K562 (cell line): ENCODE measurements around the gene GABPB2. TPM values are rescaled to one million over a fixed set of nuclear protein-coding genes. Genes with fewer than 3 reads are reported as not detected.

Experiments
- ATAC-seq: fragments of 200-7000 bp; cut with Tn5 transposase; 3 replicates; pipeline ENCODE4 v1.9.1; 2020; ENCODE audit warnings: moderate library complexity
- BruUV-seq: library from RNA; stranded (reverse); fragments of 400-500 nt; replicated peaks from 2 replicates; lab custom pipeline; 2021; lab: Mats Ljungman, UMichigan
- CTCF ChIA-PET: fragments of 300-600 bp; formaldehyde crosslinking; extraction: SDS; loops from one replicate; lab custom pipeline; 2021; ENCODE audit warnings: low intra/inter-chr PET ratio; lab: Yijun Ruan, JAX
- POLR2A ChIA-PET: fragments of 300-600, 350-650 bp; sonication (Branson Sonifier 250); formaldehyde crosslinking; extraction: SDS; loops from one replicate; lab custom pipeline; 2021; ENCODE audit warnings: antibody characterized with exemption, inconsistent platforms; lab: Yijun Ruan, JAX
- DNase-seq, 4 experiments: peaks; one replicate each; pipeline versions ENCODE4 v3.0.0 to v3.0.0-alpha.2; 2011 to 2018; ENCODE audit warnings: low spot score in 3 of 4, mixed read lengths in 3 of 4; ENCODE audit errors: extremely low read depth in 1 of 4
- FAIRE-seq: peaks from 2 replicates; lab custom pipeline; 2011; peaks lifted over from hg19 to GRCh38; lab: Jason Lieb, UNC
- H2AFZ ChIP-seq: 2 replicates; pipeline ENCODE4 v1.6.0; 2011; ENCODE audit warnings: low read depth, low read length, control low read depth, inconsistent platforms
- H3K27ac ChIP-seq: fragments of 200-600 bp; 3 replicates; pipeline ENCODE4 v1.8.0; 2011; ENCODE audit warnings: low read depth, mild to moderate bottlenecking, control low read depth, inconsistent platforms, low read length, moderate library complexity, mixed read lengths; ENCODE audit errors: extremely low read depth
- H3K27me3 ChIP-seq, 2 experiments: fragments of 300-600 bp in 1 of 2; 2 replicates in 1 of 2; 3 replicates in 1 of 2; pipeline versions ENCODE4 v1.6.0 to v1.8.0; 2011; ENCODE audit warnings: inconsistent platforms in 2 of 2, low read length in 2 of 2, mild to moderate bottlenecking in 1 of 2, mixed read lengths in 1 of 2, moderate library complexity in 1 of 2; ENCODE audit not compliant: control insufficient read depth in 2 of 2, insufficient read depth in 2 of 2
- H3K36me3 ChIP-seq: fragments of 300-600 bp; 3 replicates; pipeline ENCODE4 v1.8.0; 2011; ENCODE audit warnings: mild to moderate bottlenecking, low read length, inconsistent platforms; ENCODE audit not compliant: control insufficient read depth, insufficient read depth
- H3K4me1 ChIP-seq, 2 experiments: fragments of 200-600 bp in 1 of 2; replicated peaks in 1 of 2; 2 replicates in 1 of 2; 3 replicates in 1 of 2; pipeline versions ENCODE4 v1.5.1 to v1.8.0; 2011; ENCODE audit warnings: inconsistent platforms in 2 of 2, low read length in 2 of 2, mild to moderate bottlenecking in 1 of 2, mixed read lengths in 1 of 2, moderate library complexity in 1 of 2; ENCODE audit not compliant: control insufficient read depth in 2 of 2, insufficient read depth in 2 of 2
- H3K4me2 ChIP-seq: 2 replicates; pipeline ENCODE4 v1.6.1; 2011; ENCODE audit warnings: low read length, control low read depth, inconsistent platforms, mixed read lengths; ENCODE audit not compliant: insufficient read depth
- H3K4me3 ChIP-seq: fragments of 200-600 bp; sonication (generic), shearing (Covaris generic); 2 replicates; pipeline ENCODE4 v1.5.1; 2016; ENCODE audit warnings: control low read depth, inconsistent platforms
- H3K79me2 ChIP-seq: fragments of 200-600 bp; 3 replicates; pipeline ENCODE4 v1.8.0; 2011; ENCODE audit warnings: low read length, inconsistent platforms; ENCODE audit not compliant: control insufficient read depth, insufficient read depth
- H3K9ac ChIP-seq, 2 experiments: 2 replicates each; pipeline versions ENCODE4 v1.6.0 to v1.6.1; 2011; ENCODE audit warnings: low read depth in 2 of 2, low read length in 2 of 2, control low read depth in 1 of 2, inconsistent platforms in 1 of 2, mild to moderate bottlenecking in 1 of 2, mixed read lengths in 1 of 2; ENCODE audit not compliant: insufficient read depth in 1 of 2
- H3K9me1 ChIP-seq: one replicate; pipeline ENCODE4 v1.6.0; 2011; ENCODE audit warnings: inconsistent platforms, mild to moderate bottlenecking, low read length, moderate library complexity; ENCODE audit not compliant: control insufficient read depth, insufficient read depth
- H3K9me3 ChIP-seq: replicated peaks from 2 replicates; pipeline ENCODE4 v1.5.1; 2011; ENCODE audit warnings: low read depth, low read length, inconsistent platforms; ENCODE audit not compliant: control insufficient read depth, insufficient read depth
- H4K20me1 ChIP-seq: replicated peaks from 2 replicates; pipeline ENCODE4 v1.6.1; 2011; ENCODE audit warnings: low read length, inconsistent platforms, mixed read lengths; ENCODE audit not compliant: control insufficient read depth, insufficient read depth
- CXXC5 ChIP-seq: fragments of 250-450 bp; sonication (Bioruptor Pico); IDR thresholded peaks from 2 replicates; pipeline ENCODE4 v1.8.0; 2022; ENCODE audit warnings: inconsistent platforms, mild to moderate bottlenecking, moderate library complexity
- EWSR1 ChIP-seq: fragments of 450-650 bp; IDR thresholded peaks from 2 replicates; pipeline ENCODE4 v1.6.1; 2018; ENCODE audit warnings: borderline replicate concordance, mild to moderate bottlenecking, low read depth, moderate library complexity; ENCODE audit not compliant: partially characterized antibody
- KLF10 ChIP-seq: fragments of 250-450 bp; sonication (Bioruptor Pico); IDR thresholded peaks from 2 replicates; pipeline ENCODE4 v1.6.1; 2021; ENCODE audit warnings: matching md5 sums
- MEF2A ChIP-seq: IDR thresholded peaks from 2 replicates; pipeline ENCODE4 v1.6.1; 2011; ENCODE audit warnings: low read depth, mild to moderate bottlenecking, low read length, moderate library complexity; ENCODE audit not compliant: control insufficient read depth
- NCOA1 ChIP-seq: fragments of 450-650 bp; IDR thresholded peaks from 2 replicates; pipeline ENCODE4 v1.6.1; 2016; ENCODE audit warnings: low read depth
- NR2C2 ChIP-seq, 2 experiments: fragments of 200-800 bp in 1 of 2; sonication (Bioruptor generic) in 1 of 2; sonication (generic) in 1 of 2; formaldehyde crosslinking in 1 of 2; IDR thresholded peaks; 2 replicates each; pipeline versions ENCODE4 v1.6.1 to v1.8.0; 2016 to 2022; ENCODE audit warnings: mild to moderate bottlenecking in 1 of 2, missing compliant biosample characterization in 1 of 2, missing genetic modification characterization in 1 of 2, missing genetic modification reagents in 1 of 2
- RBM39 ChIP-seq: fragments of 200-400 bp; formaldehyde crosslinking; optimal IDR thresholded peaks from 2 replicates; pipeline ENCODE3; 2018; ENCODE audit warnings: low read depth, low read length
- RFX1 ChIP-seq: fragments of 450-650 bp; IDR thresholded peaks from 2 replicates; pipeline ENCODE4 v1.6.1; 2016; ENCODE audit warnings: mild to moderate bottlenecking, moderate library complexity
- SP2 ChIP-seq: IDR thresholded peaks from 2 replicates; pipeline ENCODE4 v1.6.1; 2011; ENCODE audit warnings: mild to moderate bottlenecking, low read depth, low read length, moderate library complexity; ENCODE audit not compliant: poor library complexity, severe bottlenecking; ENCODE audit errors: extremely low read depth
- SPI1 ChIP-seq: IDR thresholded peaks from 2 replicates; pipeline ENCODE4 v1.6.1; 2011; ENCODE audit warnings: low read depth, low read length, control low read depth, borderline replicate concordance
- ZEB2 ChIP-seq: fragments of 450-650 bp; IDR thresholded peaks from 2 replicates; pipeline ENCODE4 v1.6.1; 2016
- WGBS: fragments of 100-300 bp; shearing (Covaris generic); methylation state at CpG from one replicate; pipeline ENCODE4 v1.1.6; 2016; ENCODE audit warnings: low coverage, mixed read lengths; ENCODE audit not compliant: insufficient coverage; ENCODE audit errors: missing lambda C conversion rate; 5-methylcytosine and 5-hydroxymethylcytosine counted together
- in situ Hi-C: fragments of 300-500 bp; cut with MboI; formaldehyde crosslinking; loops from 4 replicates; pipeline ENCODE4 v1.15.0; 2018; ENCODE audit warnings: inconsistent platforms, mixed read lengths
- intact Hi-C: fragments of 100-400 bp; cut with micrococcal nuclease; formaldehyde crosslinking; loops from 2 replicates; pipeline ENCODE4 v1.14.2; 2022
- polyA plus RNA-seq, 8 experiments: library from polyadenylated mRNA; depleted of rRNA in 4 of 8; stranded (reverse) in 5 of 8; unstranded in 3 of 8; fragments of >200 nt; fragmentation: Nextera tagmentation in 2 of 8; fragmentation: Illumina TruSeq in 1 of 8; extraction: Ambion mirVana in 2 of 8; extraction: Trizol in 1 of 8; gene quantifications; 2 replicates each; pipeline versions ENCODE4 v1.2.1 to v1.2.3, GENCODE V29; 2011 to 2014; ENCODE audit warnings: inconsistent platforms in 1 of 8, missing spikeins in 1 of 8
- total RNA-seq, 7 experiments: library from RNA; depleted of rRNA in 6 of 7; stranded (reverse); fragments of >200 nt in 6 of 7; fragmentation: Illumina TruSeq in 2 of 7; extraction: Trizol in 2 of 7; gene quantifications; 2 replicates each; pipeline versions ENCODE4 v1.2.1 to v1.2.3, GENCODE V29; 2011 to 2021; ENCODE audit warnings: low replicate concordance in 1 of 7
- TF ChIP-seq, protein P1 (sequence below): fragments of 450-650 bp; conservative IDR thresholded peaks from 2 replicates; pipeline ENCODE4 v1.6.1; 2016; ENCODE audit warnings: missing genetic modification characterization, low read depth, mild to moderate bottlenecking, control low read depth, missing compliant biosample characterization
- TF ChIP-seq, protein P2 (sequence below): sonication (generic); formaldehyde crosslinking; IDR thresholded peaks from 2 replicates; pipeline ENCODE4 v1.8.0; 2023; ENCODE audit warnings: missing genetic modification reagents, mild to moderate bottlenecking, borderline replicate concordance

The GABPB2 gene
- total and polyA plus RNA-seq, 9 of the 15 experiments (the other 6 are each of a cell fraction or from before 2014, with no cell fraction given), result 2.2 to 13.3 (median 6.1) TPM

DNA sequence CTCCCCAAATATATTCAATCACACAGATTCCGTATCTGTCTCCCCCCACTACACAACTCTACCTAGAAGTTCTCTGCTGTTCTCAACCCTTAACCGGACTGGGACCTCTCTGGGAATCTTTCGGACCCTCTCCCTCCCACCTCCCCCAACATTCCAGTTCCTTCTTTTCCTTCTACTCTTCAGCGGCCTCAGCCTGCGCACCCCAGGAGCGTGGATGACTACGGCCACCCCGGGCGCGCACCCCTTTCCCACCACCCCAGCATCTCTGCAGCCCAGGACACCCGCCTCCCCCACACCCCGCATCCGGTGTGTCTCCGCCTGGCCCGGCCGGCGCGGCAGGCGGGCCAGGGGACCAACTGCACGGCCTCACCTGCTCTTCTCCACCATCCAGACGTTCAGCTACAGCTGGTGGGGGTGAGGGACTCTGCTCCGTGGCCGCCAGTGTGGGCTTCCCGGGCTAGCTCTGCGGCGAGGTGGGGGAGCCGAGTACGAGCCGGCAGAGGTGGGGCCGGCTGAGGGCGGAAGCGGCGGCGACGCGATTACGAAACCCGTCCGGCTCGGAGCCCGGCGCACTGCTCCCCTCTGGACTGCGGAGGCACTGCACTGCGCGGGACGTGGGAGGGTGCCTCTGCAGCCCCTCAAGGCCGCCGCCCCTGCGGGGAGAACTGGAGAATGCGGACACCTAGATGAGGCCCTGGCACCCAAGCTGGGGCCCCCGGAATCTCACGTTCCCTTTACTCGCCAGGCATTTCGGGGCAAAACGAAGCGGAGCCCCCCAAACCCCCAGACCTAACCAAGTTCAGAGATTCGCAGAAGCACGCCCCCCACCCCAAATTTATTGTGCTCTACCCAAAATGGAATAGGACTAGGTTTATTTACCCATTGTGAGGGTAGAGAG, 11.2 kb upstream of the GABPB2 start, which contains the start of gene CDC42SE1:
Gene CDC42SE1, minus strand, starts transcription at position 514 of the 898 bp plus-strand sequence. CDS start 3,892 bp downstream, outside the sequence.
- H3K9me3 ChIP-seq, result no peaks in the 10 kb centered on the region
- peaks cover 52% of the 10 kb centered on the region for H3K36me3 ChIP-seq
- in situ Hi-C loops, result no loop called here
- H3K4me1 ChIP-seq, result peaks cover 37 to 44% of the 10 kb centered on the region in 2 experiments
- peak within 1 kb of the TSS; percentile 96 for H3K4me2 ChIP-seq
- H3K79me2 ChIP-seq, result peaks cover 95% of the 10 kb centered on the region
- peak within 1 kb of the TSS; percentile 37 for H2AFZ ChIP-seq
- 0 out of 2 replicates have a peak, but pooled peaks cover 3% of the 10 kb centered on the region for H4K20me1 ChIP-seq
- peak within 1 kb of the TSS; percentile 95 for H3K4me3 ChIP-seq
- BruUV-seq, result no TSS peak
- H3K27ac ChIP-seq, result peak within 1 kb of the TSS; percentile 91
- peak within 1 kb of the TSS; percentile 92 to 97 for H3K9ac ChIP-seq
- no peaks in the 10 kb centered on the region for H3K27me3 ChIP-seq
- FAIRE-seq, result peak; percentile 42
- ChIA-PET POLR2A (interaction anchor here (0.6 to 2.0 kb wide), 12 partner anchors 8 to 594 kb away, joined by 3 to 10 read pairs (median 4); partner anchors contain the start of gene C1orf56), CTCF (interaction anchor here (0.7 to 0.9 kb wide), 2 partner anchors 11 to 35 kb away, joined by 3 to 4 read pairs; partner anchors contain the start of gene GABPB2)
- ATAC-seq, result peak; percentile 80
- DNase-seq, result peak; percentile 84 to 94 (median 88)
- intact Hi-C loops, result loop anchor here (5.0 kb wide), 2 partner anchors 37 to 52 kb away; partner anchors contain the start of genes MINDY1 and PRUNE1
- 1% methylated on average over 56 of the region's 58 CpGs for WGBS
- H3K9me1 ChIP-seq, result no peaks in the 10 kb centered on the region
- peak; percentile 45; the same call in 1 of the 2 replicates for TF ChIP-seq ZEB2
- TF ChIP-seq, protein P1, sequence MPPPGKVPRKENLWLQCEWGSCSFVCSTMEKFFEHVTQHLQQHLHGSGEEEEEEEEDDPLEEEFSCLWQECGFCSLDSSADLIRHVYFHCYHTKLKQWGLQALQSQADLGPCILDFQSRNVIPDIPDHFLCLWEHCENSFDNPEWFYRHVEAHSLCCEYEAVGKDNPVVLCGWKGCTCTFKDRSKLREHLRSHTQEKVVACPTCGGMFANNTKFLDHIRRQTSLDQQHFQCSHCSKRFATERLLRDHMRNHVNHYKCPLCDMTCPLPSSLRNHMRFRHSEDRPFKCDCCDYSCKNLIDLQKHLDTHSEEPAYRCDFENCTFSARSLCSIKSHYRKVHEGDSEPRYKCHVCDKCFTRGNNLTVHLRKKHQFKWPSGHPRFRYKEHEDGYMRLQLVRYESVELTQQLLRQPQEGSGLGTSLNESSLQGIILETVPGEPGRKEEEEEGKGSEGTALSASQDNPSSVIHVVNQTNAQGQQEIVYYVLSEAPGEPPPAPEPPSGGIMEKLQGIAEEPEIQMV (tag), result no peak
- TF ChIP-seq NR2C2 (CRISPR knock-in tag; IDR thresholded peaks at IDR 0.05), result peak; percentile 62
- no peak for TF ChIP-seq NR2C2 (tag; IDR thresholded peaks at IDR 0.05)
- TF ChIP-seq SP2, result no peak
- TF ChIP-seq, protein P2, sequence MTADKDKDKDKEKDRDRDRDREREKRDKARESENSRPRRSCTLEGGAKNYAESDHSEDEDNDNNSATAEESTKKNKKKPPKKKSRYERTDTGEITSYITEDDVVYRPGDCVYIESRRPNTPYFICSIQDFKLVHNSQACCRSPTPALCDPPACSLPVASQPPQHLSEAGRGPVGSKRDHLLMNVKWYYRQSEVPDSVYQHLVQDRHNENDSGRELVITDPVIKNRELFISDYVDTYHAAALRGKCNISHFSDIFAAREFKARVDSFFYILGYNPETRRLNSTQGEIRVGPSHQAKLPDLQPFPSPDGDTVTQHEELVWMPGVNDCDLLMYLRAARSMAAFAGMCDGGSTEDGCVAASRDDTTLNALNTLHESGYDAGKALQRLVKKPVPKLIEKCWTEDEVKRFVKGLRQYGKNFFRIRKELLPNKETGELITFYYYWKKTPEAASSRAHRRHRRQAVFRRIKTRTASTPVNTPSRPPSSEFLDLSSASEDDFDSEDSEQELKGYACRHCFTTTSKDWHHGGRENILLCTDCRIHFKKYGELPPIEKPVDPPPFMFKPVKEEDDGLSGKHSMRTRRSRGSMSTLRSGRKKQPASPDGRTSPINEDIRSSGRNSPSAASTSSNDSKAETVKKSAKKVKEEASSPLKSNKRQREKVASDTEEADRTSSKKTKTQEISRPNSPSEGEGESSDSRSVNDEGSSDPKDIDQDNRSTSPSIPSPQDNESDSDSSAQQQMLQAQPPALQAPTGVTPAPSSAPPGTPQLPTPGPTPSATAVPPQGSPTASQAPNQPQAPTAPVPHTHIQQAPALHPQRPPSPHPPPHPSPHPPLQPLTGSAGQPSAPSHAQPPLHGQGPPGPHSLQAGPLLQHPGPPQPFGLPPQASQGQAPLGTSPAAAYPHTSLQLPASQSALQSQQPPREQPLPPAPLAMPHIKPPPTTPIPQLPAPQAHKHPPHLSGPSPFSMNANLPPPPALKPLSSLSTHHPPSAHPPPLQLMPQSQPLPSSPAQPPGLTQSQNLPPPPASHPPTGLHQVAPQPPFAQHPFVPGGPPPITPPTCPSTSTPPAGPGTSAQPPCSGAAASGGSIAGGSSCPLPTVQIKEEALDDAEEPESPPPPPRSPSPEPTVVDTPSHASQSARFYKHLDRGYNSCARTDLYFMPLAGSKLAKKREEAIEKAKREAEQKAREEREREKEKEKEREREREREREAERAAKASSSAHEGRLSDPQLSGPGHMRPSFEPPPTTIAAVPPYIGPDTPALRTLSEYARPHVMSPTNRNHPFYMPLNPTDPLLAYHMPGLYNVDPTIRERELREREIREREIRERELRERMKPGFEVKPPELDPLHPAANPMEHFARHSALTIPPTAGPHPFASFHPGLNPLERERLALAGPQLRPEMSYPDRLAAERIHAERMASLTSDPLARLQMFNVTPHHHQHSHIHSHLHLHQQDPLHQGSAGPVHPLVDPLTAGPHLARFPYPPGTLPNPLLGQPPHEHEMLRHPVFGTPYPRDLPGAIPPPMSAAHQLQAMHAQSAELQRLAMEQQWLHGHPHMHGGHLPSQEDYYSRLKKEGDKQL (CRISPR knock-in tag), result no peak
- TF ChIP-seq RBM39, result no peak
- peak; percentile 63; the same call in 1 of the 2 replicates for TF ChIP-seq SPI1
- TF ChIP-seq MEF2A, result no peak
- TF ChIP-seq KLF10, result no peak
- TF ChIP-seq NCOA1, result peak; percentile 68; the same call in 1 of the 2 replicates
- TF ChIP-seq CXXC5, result peak; percentile 91
- no peak for TF ChIP-seq RFX1
- no peak for TF ChIP-seq EWSR1
